GM12878 (cell line): ENCODE results near the gene PALD1. TPM values are rescaled to one million over a fixed set of nuclear protein-coding genes. Genes with fewer than 3 reads are reported as not detected.

ENCODE experiments used
- ATAC-seq: fragments of 200-7000 bp; cut with Tn5 transposase; 3 replicates; pipeline ENCODE4 v1.9.1; 2020; ENCODE audit warnings: mild to moderate bottlenecking, moderate library complexity
- BruUV-seq: library from RNA; stranded (reverse); fragments of 400-500 nt; replicated peaks from 2 replicates; lab custom pipeline; 2021; lab: Mats Ljungman, UMichigan
- CTCF ChIA-PET: fragments of 300-600 bp; sonication (Branson Sonifier 250); formaldehyde crosslinking; extraction: SDS; loops from one replicate; lab custom pipeline; 2021; ENCODE audit warnings: inconsistent platforms; lab: Yijun Ruan, JAX
- POLR2A ChIA-PET: fragments of 350-600 bp; formaldehyde crosslinking; extraction: SDS; loops from one replicate; lab custom pipeline; 2021; ENCODE audit warnings: inconsistent platforms; lab: Charles Lee
- RAD21 ChIA-PET: fragments of 300-600 bp; sonication (Branson Sonifier 250); formaldehyde crosslinking; loops from one replicate; lab custom pipeline; 2023; ENCODE audit warnings: antibody characterized with exemption; ENCODE audit not compliant: unreplicated experiment; lab: Charles Lee
- SMC1A ChIA-PET: fragments of 300-600 bp; sonication (Branson Sonifier 250); formaldehyde crosslinking; loops from one replicate; lab custom pipeline; 2023; ENCODE audit not compliant: unreplicated experiment, uncharacterized antibody; lab: Charles Lee
- DNase-seq: peaks from one replicate; pipeline ENCODE4 v3.0.0-alpha.2; 2011; ENCODE audit warnings: low read depth, low spot score
- FAIRE-seq: peaks from 3 replicates; lab custom pipeline; 2011; peaks lifted over from hg19 to GRCh38; lab: Jason Lieb, UNC
- H2AFZ ChIP-seq: 2 replicates; pipeline ENCODE4 v1.6.0; 2011; ENCODE audit warnings: low read depth, low read length, control low read depth; ENCODE audit not compliant: control insufficient read depth
- H3K27ac ChIP-seq: 2 replicates; pipeline ENCODE4 v1.5.1; 2011; ENCODE audit warnings: control low read depth; ENCODE audit not compliant: control insufficient read depth, insufficient read depth
- H3K27me3 ChIP-seq, 2 experiments: replicated peaks in 1 of 2; 2 replicates each; pipeline versions ENCODE4 v1.6.0 to v1.6.1; 2011; ENCODE audit warnings: low read length in 1 of 2; ENCODE audit not compliant: control insufficient read depth in 2 of 2, insufficient read depth in 2 of 2
- H3K36me3 ChIP-seq, 2 experiments: 2 replicates each; pipeline ENCODE4 v1.5.1; 2011; ENCODE audit warnings: low read length in 1 of 2; ENCODE audit not compliant: control insufficient read depth in 2 of 2, insufficient read depth in 2 of 2
- H3K4me1 ChIP-seq: 2 replicates; pipeline ENCODE4 v1.6.1; 2011; ENCODE audit warnings: mild to moderate bottlenecking, low read length, moderate library complexity, mixed read lengths; ENCODE audit not compliant: control insufficient read depth, insufficient read depth
- H3K4me2 ChIP-seq: 2 replicates; pipeline ENCODE4 v1.6.0; 2011; ENCODE audit warnings: control low read depth; ENCODE audit not compliant: control insufficient read depth, insufficient read depth
- H3K4me3 ChIP-seq: fragments of 200-600 bp; sonication (generic); 2 replicates; pipeline ENCODE4 v1.5.1; 2016
- H3K79me2 ChIP-seq: 2 replicates; pipeline ENCODE4 v1.6.0; 2011; ENCODE audit warnings: low read length; ENCODE audit not compliant: control insufficient read depth, insufficient read depth
- H3K9ac ChIP-seq: 2 replicates; pipeline ENCODE4 v1.8.0; 2011; ENCODE audit warnings: low read length, control low read depth, mixed read lengths; ENCODE audit not compliant: control insufficient read depth, insufficient read depth
- H3K9me3 ChIP-seq: replicated peaks from 3 replicates; pipeline ENCODE4 v1.5.1; 2011; ENCODE audit warnings: mild to moderate bottlenecking, low read length; ENCODE audit not compliant: control insufficient read depth, insufficient read depth
- H4K20me1 ChIP-seq: 2 replicates; pipeline ENCODE4 v1.6.0; 2011; ENCODE audit not compliant: control insufficient read depth, insufficient read depth
- BCL11A ChIP-seq: IDR thresholded peaks from 2 replicates; pipeline ENCODE4 v1.6.1; 2011; ENCODE audit warnings: low read depth, low read length
- CBFB ChIP-seq: IDR thresholded peaks from 2 replicates; pipeline ENCODE4 v1.6.1; 2016; ENCODE audit warnings: antibody characterized with exemption, low read depth
- E4F1 ChIP-seq: fragments of 450-650 bp; IDR thresholded peaks from 2 replicates; pipeline ENCODE4 v1.6.1; 2018; ENCODE audit warnings: borderline replicate concordance, mild to moderate bottlenecking; ENCODE audit not compliant: partially characterized antibody
- EGR1 ChIP-seq, 2 experiments: IDR thresholded peaks; 1 replicate in 1 of 2; 2 replicates in 1 of 2; pipeline ENCODE4 v1.6.1; 2011 to 2012; ENCODE audit warnings: low read depth in 2 of 2, low read length in 2 of 2, borderline replicate concordance in 1 of 2, mild to moderate bottlenecking in 1 of 2, moderate library complexity in 1 of 2
- EP300 ChIP-seq, 2 experiments: fragments of 150-350 bp in 1 of 2; IDR thresholded peaks; 2 replicates each; pipeline ENCODE4 v1.6.1; 2011 to 2012; ENCODE audit warnings: low read depth in 2 of 2, low read length in 2 of 2, borderline replicate concordance in 1 of 2, improper control_type of control experiment in 1 of 2, inconsistent platforms in 1 of 2; ENCODE audit not compliant: control insufficient read depth in 1 of 2
- LARP7 ChIP-seq: fragments of 450-650 bp; IDR thresholded peaks from 2 replicates; pipeline ENCODE4 v1.6.1; 2017; ENCODE audit warnings: mild to moderate bottlenecking
- NFXL1 ChIP-seq: fragments of 450-650 bp; IDR thresholded peaks from 2 replicates; pipeline ENCODE4 v1.6.1; 2017; ENCODE audit warnings: antibody characterized with exemption, mild to moderate bottlenecking, borderline replicate concordance
- NR2C1 ChIP-seq: fragments of 450-650 bp; IDR thresholded peaks from 2 replicates; pipeline ENCODE4 v1.6.1; 2017; ENCODE audit warnings: antibody characterized with exemption, mild to moderate bottlenecking, moderate library complexity
- NRF1 ChIP-seq: conservative IDR thresholded peaks from 2 replicates; pipeline ENCODE4 v1.6.1; 2011; ENCODE audit warnings: mild to moderate bottlenecking, low read depth, low read length, improper control_type of control experiment
- PAX5 ChIP-seq: IDR thresholded peaks from 2 replicates; pipeline ENCODE4 v1.6.1; 2011; ENCODE audit warnings: low read depth, low read length, borderline replicate concordance
- RBBP5 ChIP-seq: fragments of 200-600 bp; sonication (generic); conservative IDR thresholded peaks from 2 replicates; pipeline ENCODE4 v1.6.1; 2016
- RFX5 ChIP-seq: IDR thresholded peaks from 2 replicates; pipeline ENCODE4 v1.6.1; 2011; ENCODE audit warnings: low read depth, low read length, improper control_type of control experiment
- SP1 ChIP-seq: IDR thresholded peaks from one replicate; pipeline ENCODE4 v1.6.1; 2011; ENCODE audit warnings: low read depth, low read length
- TAF1 ChIP-seq: IDR thresholded peaks from 2 replicates; pipeline ENCODE4 v1.6.1; 2011; ENCODE audit warnings: mild to moderate bottlenecking, low read depth, low read length, borderline replicate concordance
- WGBS: methylation state at CpG from one replicate; pipeline ENCODE4 v1.1.6; 2016; ENCODE audit warnings: low lambda C conversion rate; ENCODE audit not compliant: insufficient replicate concordance, insufficient coverage; ENCODE audit errors: missing lambda C conversion rate; 5-methylcytosine and 5-hydroxymethylcytosine counted together
- in situ Hi-C: fragments of 300-500 bp; cut with MboI; formaldehyde crosslinking; loops from 9 replicates; pipeline ENCODE4 v1.14.3; 2018; ENCODE audit warnings: mixed read lengths
- intact Hi-C: fragments of 100-400 bp; cut with micrococcal nuclease; formaldehyde crosslinking; loops from one replicate; pipeline ENCODE4 v1.14.2; 2022; ENCODE audit not compliant: unreplicated experiment
- polyA plus RNA-seq, 11 experiments: library from polyadenylated mRNA; depleted of rRNA in 4 of 11; unstranded in 6 of 11; stranded (reverse) in 5 of 11; fragments of >200 nt; fragmentation: Nextera tagmentation in 4 of 11; fragmentation: Illumina TruSeq in 1 of 11; extraction: Ambion mirVana in 4 of 11; extraction: Trizol in 1 of 11; gene quantifications; 1 replicate in 1 of 11; 2 replicates in 10 of 11; pipeline versions ENCODE4 v1.2.1 to v1.2.3, GENCODE V29; 2011 to 2016; ENCODE audit warnings: inconsistent platforms in 2 of 11, missing spikeins in 2 of 11, low read depth in 1 of 11
- total RNA-seq, 4 experiments: library from RNA; depleted of rRNA in 3 of 4; stranded (reverse); fragments of >200 nt in 3 of 4; fragmentation: Illumina TruSeq in 1 of 4; extraction: Trizol in 1 of 4; gene quantifications; 2 replicates each; pipeline versions ENCODE4 v1.2.1 to v1.2.3, GENCODE V29; 2013 to 2021

PALD1 gene
- total and polyA plus RNA-seq, 10 of the 15 experiments (the other 5 are each of a cell fraction or from before 2014, with no cell fraction given): 0.43 to 20.9 (median 9.0) TPM

- Histone ChIP-seq H3K4me3 (no peak overlapping the region), H3K9me3 (no peaks in the 10 kb centered on the region), H3K9ac (no peak overlapping the region), H4K20me1 (no peaks in the 10 kb centered on the region), H3K36me3 (no peaks in the 10 kb centered on the region), H3K79me2 (no peaks in the 10 kb centered on the region; the same call in 1 of the 2 replicates), H3K27me3 (no peaks in the 10 kb centered on the region), H3K4me2 (no peak overlapping the region), H2AFZ (no peak overlapping the region), H3K4me1 (peaks cover 24% of the 10 kb centered on the region), H3K27ac (no peak overlapping the region)
- WGBS: 73% methylated on average over 4 of the region's 4 CpGs
- FAIRE-seq: no peak
- ChIA-PET RAD21 (no interaction called here), POLR2A (no interaction called here), SMC1A (interaction anchor here (1.6 to 2.1 kb wide), 2 partner anchors 16 to 49 kb away, joined by 4 to 7 read pairs; no protein-coding TSS in a partner anchor), CTCF (interaction anchor here (1.7 kb wide), 1 partner anchor 49 kb away, joined by 6 read pairs; no protein-coding TSS in a partner anchor)
- DNase-seq: no peak
- TF ChIP-seq EGR1 (IDR thresholded peaks at IDR 0.05; ENCODE audit: borderline replicate concordance in 1 of 2, low read depth in 2 of 2, low read length in 2 of 2) (no peak), EP300 (IDR thresholded peaks at IDR 0.05; ENCODE audit: borderline replicate concordance in 1 of 2, control insufficient read depth in 1 of 2, low read depth in 2 of 2, low read length in 2 of 2) (no peak), LARP7 (no peak), PAX5 (no peak), NR2C1 (no peak)
- no peak for ATAC-seq
- no TSS peak for BruUV-seq
- intact Hi-C loops: no loop called here
- in situ Hi-C loops: no loop called here
Measured at GRCh38 chr10:70510453-70510852, 31.9 kb downstream of the PALD1 start.

- Histone ChIP-seq H3K79me2 (no peaks in the 10 kb centered on the region; the same call in 1 of the 2 replicates), H3K27ac (no peak overlapping the region), H2AFZ (no peak overlapping the region), H3K4me1 (peaks cover 24% of the 10 kb centered on the region), H3K9ac (no peak overlapping the region), H3K36me3 (no peaks in the 10 kb centered on the region), H3K4me2 (no peak overlapping the region), H3K27me3 (no peaks in the 10 kb centered on the region), H3K9me3 (no peaks in the 10 kb centered on the region), H3K4me3 (no peak overlapping the region), H4K20me1 (no peaks in the 10 kb centered on the region)
- RAD21 ChIA-PET: interaction anchor here (0.5 kb wide), 1 partner anchor 1423 kb away, joined by 3 read pairs; no protein-coding TSS in a partner anchor
- WGBS: 43% methylated on average over 6 of the region's 6 CpGs
- in situ Hi-C loops (no loop called here), intact Hi-C loops (no loop called here)
- SMC1A ChIA-PET: interaction anchor here (0.5 to 1.6 kb wide), 3 partner anchors 20 to 205 kb away, joined by 3 to 4 read pairs (median 4); no protein-coding TSS in a partner anchor
- FAIRE-seq (no peak), DNase-seq (no peak), ATAC-seq (no peak)
- BruUV-seq: no TSS peak
- POLR2A ChIA-PET: no interaction called here
- CTCF ChIA-PET: interaction anchor here (1.7 kb wide), 1 partner anchor 50 kb away, joined by 6 read pairs; no protein-coding TSS in a partner anchor
- TF ChIP-seq E4F1 (no peak), TAF1 (no peak), NRF1 (no peak), SP1 (no peak), BCL11A (no peak), CBFB (no peak), NFXL1 (no peak), RFX5 (no peak), RBBP5 (no peak), LARP7 (no peak)
Measured at GRCh38 chr10:70510904-70511303, 32.3 kb downstream of the PALD1 start.
